HL-60 (cell line): ENCODE data around the gene JAGN1.

ENCODE experiments used
- DNase-seq, 2 experiments: peaks; one replicate each; pipeline ENCODE4 v3.0.0-alpha.2; 2010 to 2020; ENCODE audit warnings: low read depth in 1 of 2, low spot score in 1 of 2
- H3K27ac ChIP-seq: fragments of 250-450 bp; sonication (Bioruptor Pico); replicated peaks from 2 replicates; pipeline ENCODE4 v1.5.1; 2020; ENCODE audit warnings: mild to moderate bottlenecking, moderate library complexity
- H3K27me3 ChIP-seq: fragments of 250-450 bp; sonication (Bioruptor Pico); 2 replicates; pipeline ENCODE4 v1.5.1; 2021; ENCODE audit warnings: mild to moderate bottlenecking, moderate library complexity; ENCODE audit not compliant: insufficient read depth, poor library complexity, severe bottlenecking
- H3K4me3 ChIP-seq: replicated peaks from 2 replicates; pipeline ENCODE4 v1.5.1; 2011; ENCODE audit warnings: mild to moderate bottlenecking, control low read depth, low read length; ENCODE audit not compliant: insufficient read depth
- CTCF ChIP-seq: IDR thresholded peaks from one replicate; pipeline ENCODE4 v1.5.1; 2011; ENCODE audit warnings: low read length, control low read depth, inconsistent platforms; ENCODE audit not compliant: insufficient read depth
- GABPA ChIP-seq: IDR thresholded peaks from 2 replicates; pipeline ENCODE4 v1.6.1; 2012; ENCODE audit warnings: low read depth
- POLR2AphosphoS5 ChIP-seq: IDR thresholded peaks from 2 replicates; pipeline ENCODE4 v1.6.1; 2012; ENCODE audit warnings: low read depth
- REST ChIP-seq: IDR thresholded peaks from 2 replicates; pipeline ENCODE4 v1.6.1; 2012; ENCODE audit warnings: low read depth; ENCODE audit not compliant: insufficient replicate concordance
- SPI1 ChIP-seq: IDR thresholded peaks from 2 replicates; pipeline ENCODE4 v1.6.1; 2012; ENCODE audit warnings: low read depth, mild to moderate bottlenecking, borderline replicate concordance

Gene JAGN1

GRCh38 chr3:9881441-9881840, 9.0 kb upstream of the JAGN1 start:
- no peaks in the 10 kb centered on the region for H3K27me3 ChIP-seq
- H3K4me3 ChIP-seq = no peak overlapping the region
- no peak overlapping the region for H3K27ac ChIP-seq
- TF ChIP-seq GABPA = no peak
- no peak for TF ChIP-seq REST
- no peak for TF ChIP-seq CTCF
- TF ChIP-seq POLR2AphosphoS5 = no peak
- DNase-seq = no peak

- H3K27me3 ChIP-seq = no peaks in the 10 kb centered on the region
- no peak for TF ChIP-seq SPI1
- no peak for TF ChIP-seq POLR2AphosphoS5
- no peak for TF ChIP-seq CTCF
- TF ChIP-seq REST = no peak
- no peak for TF ChIP-seq GABPA
- DNase-seq = no peak
- no peak overlapping the region for H3K4me3 ChIP-seq
- H3K27ac ChIP-seq = no peak overlapping the region
Measured at GRCh38 chr3:9883706-9884554, 6.5 kb upstream of the JAGN1 start.

- DNase-seq = no peak
- no peak overlapping the region for H3K27ac ChIP-seq
Measured at GRCh38 chr3:9884555-9885165, 5.8 kb upstream of the JAGN1 start.

More at GRCh38 chr3:9884555-9885165, 5.8 kb upstream of the JAGN1 start:
- H3K27me3 ChIP-seq = no peaks in the 10 kb centered on the region
- H3K4me3 ChIP-seq = no peak overlapping the region
- no peak for TF ChIP-seq SPI1
- no peak for TF ChIP-seq POLR2AphosphoS5
- no peak for TF ChIP-seq CTCF
